ENCODE data around the gene ACVR1B. TPM values are rescaled to one million over a fixed set of nuclear protein-coding genes. Genes with fewer than 3 reads are reported as not detected.

Gene ACVR1B
- total and polyA plus RNA-seq, 9 of the 15 experiments (the other 6 are each of a cell fraction or from before 2014, with no cell fraction given) = 0.97 to 15.1 (median 6.8) TPM

DNA sequence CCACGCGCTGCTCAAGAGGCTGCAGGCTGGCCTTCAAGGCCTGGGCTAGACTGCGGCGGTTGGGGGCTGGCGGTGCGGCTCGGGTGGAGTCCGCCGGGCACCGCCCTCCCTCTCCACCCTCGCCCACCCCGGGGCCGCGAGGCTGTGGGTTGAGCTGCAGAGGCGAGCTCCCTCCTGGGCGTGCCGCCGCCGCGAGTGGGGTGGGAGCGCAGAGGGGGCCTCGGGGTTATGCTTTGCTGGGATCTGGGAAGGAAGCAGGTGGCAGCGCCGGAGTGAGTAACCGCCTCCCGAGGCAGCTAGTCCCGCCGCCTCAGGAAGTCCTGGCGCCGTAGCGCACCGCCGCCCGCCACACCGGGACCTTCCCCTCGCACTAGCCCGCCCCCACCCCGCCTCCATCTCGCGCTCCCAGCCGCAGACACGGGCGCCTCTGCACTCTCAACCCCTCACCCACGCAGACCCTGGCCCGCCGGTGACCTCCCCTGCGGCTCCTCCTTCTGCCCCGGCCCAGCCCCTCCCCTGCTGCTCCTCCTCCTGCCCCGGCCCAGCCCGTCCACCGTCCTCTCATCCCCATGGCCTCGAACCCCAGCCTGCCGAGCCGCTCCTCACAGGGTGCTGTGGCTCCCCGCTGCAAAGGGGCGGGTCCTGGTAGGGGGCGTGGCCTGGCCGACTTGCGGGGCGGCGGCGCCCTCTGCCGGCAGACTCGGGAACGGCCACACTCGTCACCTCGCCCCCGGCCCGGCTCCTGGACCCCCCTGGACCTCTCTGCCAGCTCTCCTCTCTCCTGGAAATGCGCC lies 71.9 kb downstream of the ACVR1B start (continued):
- TF ChIP-seq, protein P1, sequence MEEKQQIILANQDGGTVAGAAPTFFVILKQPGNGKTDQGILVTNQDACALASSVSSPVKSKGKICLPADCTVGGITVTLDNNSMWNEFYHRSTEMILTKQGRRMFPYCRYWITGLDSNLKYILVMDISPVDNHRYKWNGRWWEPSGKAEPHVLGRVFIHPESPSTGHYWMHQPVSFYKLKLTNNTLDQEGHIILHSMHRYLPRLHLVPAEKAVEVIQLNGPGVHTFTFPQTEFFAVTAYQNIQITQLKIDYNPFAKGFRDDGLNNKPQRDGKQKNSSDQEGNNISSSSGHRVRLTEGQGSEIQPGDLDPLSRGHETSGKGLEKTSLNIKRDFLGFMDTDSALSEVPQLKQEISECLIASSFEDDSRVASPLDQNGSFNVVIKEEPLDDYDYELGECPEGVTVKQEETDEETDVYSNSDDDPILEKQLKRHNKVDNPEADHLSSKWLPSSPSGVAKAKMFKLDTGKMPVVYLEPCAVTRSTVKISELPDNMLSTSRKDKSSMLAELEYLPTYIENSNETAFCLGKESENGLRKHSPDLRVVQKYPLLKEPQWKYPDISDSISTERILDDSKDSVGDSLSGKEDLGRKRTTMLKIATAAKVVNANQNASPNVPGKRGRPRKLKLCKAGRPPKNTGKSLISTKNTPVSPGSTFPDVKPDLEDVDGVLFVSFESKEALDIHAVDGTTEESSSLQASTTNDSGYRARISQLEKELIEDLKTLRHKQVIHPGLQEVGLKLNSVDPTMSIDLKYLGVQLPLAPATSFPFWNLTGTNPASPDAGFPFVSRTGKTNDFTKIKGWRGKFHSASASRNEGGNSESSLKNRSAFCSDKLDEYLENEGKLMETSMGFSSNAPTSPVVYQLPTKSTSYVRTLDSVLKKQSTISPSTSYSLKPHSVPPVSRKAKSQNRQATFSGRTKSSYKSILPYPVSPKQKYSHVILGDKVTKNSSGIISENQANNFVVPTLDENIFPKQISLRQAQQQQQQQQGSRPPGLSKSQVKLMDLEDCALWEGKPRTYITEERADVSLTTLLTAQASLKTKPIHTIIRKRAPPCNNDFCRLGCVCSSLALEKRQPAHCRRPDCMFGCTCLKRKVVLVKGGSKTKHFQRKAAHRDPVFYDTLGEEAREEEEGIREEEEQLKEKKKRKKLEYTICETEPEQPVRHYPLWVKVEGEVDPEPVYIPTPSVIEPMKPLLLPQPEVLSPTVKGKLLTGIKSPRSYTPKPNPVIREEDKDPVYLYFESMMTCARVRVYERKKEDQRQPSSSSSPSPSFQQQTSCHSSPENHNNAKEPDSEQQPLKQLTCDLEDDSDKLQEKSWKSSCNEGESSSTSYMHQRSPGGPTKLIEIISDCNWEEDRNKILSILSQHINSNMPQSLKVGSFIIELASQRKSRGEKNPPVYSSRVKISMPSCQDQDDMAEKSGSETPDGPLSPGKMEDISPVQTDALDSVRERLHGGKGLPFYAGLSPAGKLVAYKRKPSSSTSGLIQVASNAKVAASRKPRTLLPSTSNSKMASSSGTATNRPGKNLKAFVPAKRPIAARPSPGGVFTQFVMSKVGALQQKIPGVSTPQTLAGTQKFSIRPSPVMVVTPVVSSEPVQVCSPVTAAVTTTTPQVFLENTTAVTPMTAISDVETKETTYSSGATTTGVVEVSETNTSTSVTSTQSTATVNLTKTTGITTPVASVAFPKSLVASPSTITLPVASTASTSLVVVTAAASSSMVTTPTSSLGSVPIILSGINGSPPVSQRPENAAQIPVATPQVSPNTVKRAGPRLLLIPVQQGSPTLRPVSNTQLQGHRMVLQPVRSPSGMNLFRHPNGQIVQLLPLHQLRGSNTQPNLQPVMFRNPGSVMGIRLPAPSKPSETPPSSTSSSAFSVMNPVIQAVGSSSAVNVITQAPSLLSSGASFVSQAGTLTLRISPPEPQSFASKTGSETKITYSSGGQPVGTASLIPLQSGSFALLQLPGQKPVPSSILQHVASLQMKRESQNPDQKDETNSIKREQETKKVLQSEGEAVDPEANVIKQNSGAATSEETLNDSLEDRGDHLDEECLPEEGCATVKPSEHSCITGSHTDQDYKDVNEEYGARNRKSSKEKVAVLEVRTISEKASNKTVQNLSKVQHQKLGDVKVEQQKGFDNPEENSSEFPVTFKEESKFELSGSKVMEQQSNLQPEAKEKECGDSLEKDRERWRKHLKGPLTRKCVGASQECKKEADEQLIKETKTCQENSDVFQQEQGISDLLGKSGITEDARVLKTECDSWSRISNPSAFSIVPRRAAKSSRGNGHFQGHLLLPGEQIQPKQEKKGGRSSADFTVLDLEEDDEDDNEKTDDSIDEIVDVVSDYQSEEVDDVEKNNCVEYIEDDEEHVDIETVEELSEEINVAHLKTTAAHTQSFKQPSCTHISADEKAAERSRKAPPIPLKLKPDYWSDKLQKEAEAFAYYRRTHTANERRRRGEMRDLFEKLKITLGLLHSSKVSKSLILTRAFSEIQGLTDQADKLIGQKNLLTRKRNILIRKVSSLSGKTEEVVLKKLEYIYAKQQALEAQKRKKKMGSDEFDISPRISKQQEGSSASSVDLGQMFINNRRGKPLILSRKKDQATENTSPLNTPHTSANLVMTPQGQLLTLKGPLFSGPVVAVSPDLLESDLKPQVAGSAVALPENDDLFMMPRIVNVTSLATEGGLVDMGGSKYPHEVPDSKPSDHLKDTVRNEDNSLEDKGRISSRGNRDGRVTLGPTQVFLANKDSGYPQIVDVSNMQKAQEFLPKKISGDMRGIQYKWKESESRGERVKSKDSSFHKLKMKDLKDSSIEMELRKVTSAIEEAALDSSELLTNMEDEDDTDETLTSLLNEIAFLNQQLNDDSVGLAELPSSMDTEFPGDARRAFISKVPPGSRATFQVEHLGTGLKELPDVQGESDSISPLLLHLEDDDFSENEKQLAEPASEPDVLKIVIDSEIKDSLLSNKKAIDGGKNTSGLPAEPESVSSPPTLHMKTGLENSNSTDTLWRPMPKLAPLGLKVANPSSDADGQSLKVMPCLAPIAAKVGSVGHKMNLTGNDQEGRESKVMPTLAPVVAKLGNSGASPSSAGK (IDR thresholded peaks at IDR 0.05) = peak; percentile 69
- no peak for TF ChIP-seq TCF7 (IDR thresholded peaks at IDR 0.05; ENCODE audit: borderline replicate concordance)
- TF ChIP-seq ELF2 (CRISPR knock-in tag; IDR thresholded peaks at IDR 0.05) = no peak
- TF ChIP-seq DNMT1 (IDR thresholded peaks at IDR 0.05) = no peak
- 0 out of 2 replicates have a peak, but pooled peaks have one; percentile 19 for TF ChIP-seq ZNF431 (CRISPR knock-in tag; IDR thresholded peaks at IDR 0.05)
- TF ChIP-seq KLF6 (CRISPR knock-in tag; IDR thresholded peaks at IDR 0.05; ENCODE audit: borderline replicate concordance) = no peak
- TF ChIP-seq POLR2H (tag; IDR thresholded peaks at IDR 0.05; ENCODE audit: low read depth) = no peak
- TF ChIP-seq SP1 (CRISPR knock-in tag; IDR thresholded peaks at IDR 0.05) = peak; percentile 99
- no peak for TF ChIP-seq ZNF766 (CRISPR knock-in tag; conservative IDR thresholded peaks at IDR 0.05)
- TF ChIP-seq ZNF717 (CRISPR knock-in tag; IDR thresholded peaks at IDR 0.05) = no peak
- TF ChIP-seq ZNF347 (CRISPR knock-in tag; IDR thresholded peaks at IDR 0.05; ENCODE audit: low read depth) = no peak
- TF ChIP-seq ZNF707 (CRISPR knock-in tag; conservative IDR thresholded peaks at IDR 0.05) = no peak
- no peak for TF ChIP-seq ETV6 (IDR thresholded peaks at IDR 0.05; ENCODE audit: borderline replicate concordance in 1 of 2, low read depth in 2 of 2, low read length in 1 of 2)
- TF ChIP-seq ETV6 (CRISPR knock-in tag; IDR thresholded peaks at IDR 0.05; ENCODE audit: borderline replicate concordance) = no peak
- no peak for TF ChIP-seq ZNF75A (CRISPR knock-in tag; IDR thresholded peaks at IDR 0.05)
- TF ChIP-seq NR2C2 (CRISPR knock-in tag; IDR thresholded peaks at IDR 0.05) = no peak
- peak; percentile 21; the same call in 1 of the 2 replicates for TF ChIP-seq NR2C2 (tag; IDR thresholded peaks at IDR 0.05)
- no peak for TF ChIP-seq FOXA3 (CRISPR knock-in tag; conservative IDR thresholded peaks at IDR 0.05 in 1 of 2, IDR thresholded peaks at IDR 0.05 in 1 of 2)
